Measurements from ENCODE around the gene SPDYE2B. TPM values are rescaled to one million over a fixed set of nuclear protein-coding genes. Genes with fewer than 3 reads are reported as not detected.
A peak's percentile ranks its signal among the peaks of the same experiment; 100 is the strongest.
"Not testable (repeated sequence)": the region's sequence is repeated elsewhere in the genome, so short reads cannot be mapped to it uniquely, and the experiment has no call there.

SPDYE2B gene
- polyA plus RNA-seq, 4 donors = 1.3 TPM; not detected in 3

- not testable (repeated sequence) for DNase-seq; H3K36me3 ChIP-seq (ENCODE audit: control insufficient read depth in 3 of 3, insufficient read depth in 2 of 3, low read depth in 1 of 3, low read length in 3 of 3); H3K9me3 ChIP-seq (ENCODE audit: control insufficient read depth in 2 of 2, insufficient read depth in 1 of 2, low read depth in 1 of 2, low read length in 1 of 2); H3K27ac ChIP-seq (ENCODE audit: low read depth in 1 of 3, low read length in 2 of 3); H3K4me3 ChIP-seq (ENCODE audit: low read depth in 1 of 3, low read length in 3 of 3); H3K4me1 ChIP-seq (ENCODE audit: control insufficient read depth in 3 of 3, insufficient read depth in 2 of 3, low read depth in 1 of 3, low read length in 2 of 3); FAIRE-seq; H3K27me3 ChIP-seq (ENCODE audit: control insufficient read depth in 3 of 3, insufficient read depth in 3 of 3, low read length in 3 of 3)
- 90 to 100% (median 93%) methylated on average over 5 to 9 of the region's 14 CpGs for WGBS, 3 donors
Measured at GRCh38 chr7:102667523-102667922, 17.4 kb downstream of the SPDYE2B start.

GRCh38 chr7:102671166-102671955, 21.2 kb downstream of the SPDYE2B start, which contains the start of gene POLR2J2:
POLR2J2 (minus strand) TSS chr7:102671663; CDS start chr7:102671601, 62 bp downstream.
- WGBS, 3 donors = 0 to 2% (median 0%) methylated on average over 10 to 26 of the region's 63 CpGs
- not testable (repeated sequence) for H3K27me3 ChIP-seq (ENCODE audit: control insufficient read depth in 3 of 3, insufficient read depth in 3 of 3, low read length in 3 of 3); H3K9me3 ChIP-seq (ENCODE audit: control insufficient read depth in 2 of 2, insufficient read depth in 1 of 2, low read depth in 1 of 2, low read length in 1 of 2); H3K27ac ChIP-seq (ENCODE audit: low read depth in 1 of 3, low read length in 2 of 3); H3K36me3 ChIP-seq (ENCODE audit: control insufficient read depth in 3 of 3, insufficient read depth in 2 of 3, low read depth in 1 of 3, low read length in 3 of 3); FAIRE-seq; H3K4me1 ChIP-seq (ENCODE audit: control insufficient read depth in 3 of 3, insufficient read depth in 2 of 3, low read depth in 1 of 3, low read length in 2 of 3)
- H3K4me3 ChIP-seq (ENCODE audit: low read depth in 1 of 3, low read length in 3 of 3) = peak within 1 kb of the TSS in 2 of 3 donors; percentile 23 to 38
- peak; percentile 69 to 89 for DNase-seq

GRCh38 chr7:102671956-102672307, 21.8 kb downstream of the SPDYE2B start:
- H3K4me1 ChIP-seq (ENCODE audit: control insufficient read depth in 3 of 3, insufficient read depth in 2 of 3, low read depth in 1 of 3, low read length in 2 of 3); H3K27ac ChIP-seq (ENCODE audit: low read depth in 1 of 3, low read length in 2 of 3); H3K4me3 ChIP-seq (ENCODE audit: low read depth in 1 of 3, low read length in 3 of 3); H3K27me3 ChIP-seq (ENCODE audit: control insufficient read depth in 3 of 3, insufficient read depth in 3 of 3, low read length in 3 of 3); FAIRE-seq; H3K9me3 ChIP-seq (ENCODE audit: control insufficient read depth in 2 of 2, insufficient read depth in 1 of 2, low read depth in 1 of 2, low read length in 1 of 2); DNase-seq; H3K36me3 ChIP-seq (ENCODE audit: control insufficient read depth in 3 of 3, insufficient read depth in 2 of 3, low read depth in 1 of 3, low read length in 3 of 3): not testable (repeated sequence)
- WGBS, 3 donors = no CpG with 5 or more reads among the region's 9 CpGs

- FAIRE-seq = not testable (repeated sequence)
Measured at GRCh38 chr7:102673447-102674067, 23.4 kb downstream of the SPDYE2B start.

GRCh38 chr7:102675545-102675944, 25.4 kb downstream of the SPDYE2B start:
- H3K36me3 ChIP-seq (ENCODE audit: control insufficient read depth in 3 of 3, insufficient read depth in 2 of 3, low read depth in 1 of 3, low read length in 3 of 3); H3K9me3 ChIP-seq (ENCODE audit: control insufficient read depth in 2 of 2, insufficient read depth in 1 of 2, low read depth in 1 of 2, low read length in 1 of 2); H3K27me3 ChIP-seq (ENCODE audit: control insufficient read depth in 3 of 3, insufficient read depth in 3 of 3, low read length in 3 of 3); FAIRE-seq; H3K4me3 ChIP-seq (ENCODE audit: low read depth in 1 of 3, low read length in 3 of 3); H3K4me1 ChIP-seq (ENCODE audit: control insufficient read depth in 3 of 3, insufficient read depth in 2 of 3, low read depth in 1 of 3, low read length in 2 of 3); H3K27ac ChIP-seq (ENCODE audit: low read depth in 1 of 3, low read length in 2 of 3); DNase-seq: not testable (repeated sequence)
- 63 to 85% (median 64%) methylated on average over 1 of the region's 2 CpGs for WGBS, 3 donors

More at GRCh38 chr7:102673447-102674067, 23.4 kb downstream of the SPDYE2B start:
- not testable (repeated sequence) for H3K4me1 ChIP-seq (ENCODE audit: control insufficient read depth in 3 of 3, insufficient read depth in 2 of 3, low read depth in 1 of 3, low read length in 2 of 3); DNase-seq; H3K36me3 ChIP-seq (ENCODE audit: control insufficient read depth in 3 of 3, insufficient read depth in 2 of 3, low read depth in 1 of 3, low read length in 3 of 3); H3K27me3 ChIP-seq (ENCODE audit: control insufficient read depth in 3 of 3, insufficient read depth in 3 of 3, low read length in 3 of 3); H3K27ac ChIP-seq (ENCODE audit: low read depth in 1 of 3, low read length in 2 of 3); H3K9me3 ChIP-seq (ENCODE audit: control insufficient read depth in 2 of 2, insufficient read depth in 1 of 2, low read depth in 1 of 2, low read length in 1 of 2); H3K4me3 ChIP-seq (ENCODE audit: low read depth in 1 of 3, low read length in 3 of 3)
- no CpG with 5 or more reads among the region's 9 CpGs for WGBS, 3 donors

- WGBS, 3 donors = no CpG with 5 or more reads among the region's 5 CpGs
- not testable (repeated sequence) for FAIRE-seq; H3K27me3 ChIP-seq (ENCODE audit: control insufficient read depth in 3 of 3, insufficient read depth in 3 of 3, low read length in 3 of 3); H3K4me1 ChIP-seq (ENCODE audit: control insufficient read depth in 3 of 3, insufficient read depth in 2 of 3, low read depth in 1 of 3, low read length in 2 of 3); H3K4me3 ChIP-seq (ENCODE audit: low read depth in 1 of 3, low read length in 3 of 3); H3K36me3 ChIP-seq (ENCODE audit: control insufficient read depth in 3 of 3, insufficient read depth in 2 of 3, low read depth in 1 of 3, low read length in 3 of 3); DNase-seq; H3K27ac ChIP-seq (ENCODE audit: low read depth in 1 of 3, low read length in 2 of 3); H3K9me3 ChIP-seq (ENCODE audit: control insufficient read depth in 2 of 2, insufficient read depth in 1 of 2, low read depth in 1 of 2, low read length in 1 of 2)
Measured at GRCh38 chr7:102680780-102681179, 30.7 kb downstream of the SPDYE2B start.

GRCh38 chr7:102682560-102682959, 32.4 kb downstream of the SPDYE2B start:
- not testable (repeated sequence) for H3K9me3 ChIP-seq (ENCODE audit: control insufficient read depth in 2 of 2, insufficient read depth in 1 of 2, low read depth in 1 of 2, low read length in 1 of 2); H3K27me3 ChIP-seq (ENCODE audit: control insufficient read depth in 3 of 3, insufficient read depth in 3 of 3, low read length in 3 of 3); H3K36me3 ChIP-seq (ENCODE audit: control insufficient read depth in 3 of 3, insufficient read depth in 2 of 3, low read depth in 1 of 3, low read length in 3 of 3); H3K27ac ChIP-seq (ENCODE audit: low read depth in 1 of 3, low read length in 2 of 3); FAIRE-seq; H3K4me1 ChIP-seq (ENCODE audit: control insufficient read depth in 3 of 3, insufficient read depth in 2 of 3, low read depth in 1 of 3, low read length in 2 of 3); DNase-seq; H3K4me3 ChIP-seq (ENCODE audit: low read depth in 1 of 3, low read length in 3 of 3)
- WGBS, 3 donors = no CpG with 5 or more reads among the region's 5 CpGs

GRCh38 chr7:102688299-102689036, 38.3 kb downstream of the SPDYE2B start:
- FAIRE-seq; H3K9me3 ChIP-seq (ENCODE audit: control insufficient read depth in 2 of 2, insufficient read depth in 1 of 2, low read depth in 1 of 2, low read length in 1 of 2); DNase-seq; H3K27me3 ChIP-seq (ENCODE audit: control insufficient read depth in 3 of 3, insufficient read depth in 3 of 3, low read length in 3 of 3); H3K36me3 ChIP-seq (ENCODE audit: control insufficient read depth in 3 of 3, insufficient read depth in 2 of 3, low read depth in 1 of 3, low read length in 3 of 3); H3K4me3 ChIP-seq (ENCODE audit: low read depth in 1 of 3, low read length in 3 of 3); H3K4me1 ChIP-seq (ENCODE audit: control insufficient read depth in 3 of 3, insufficient read depth in 2 of 3, low read depth in 1 of 3, low read length in 2 of 3); H3K27ac ChIP-seq (ENCODE audit: low read depth in 1 of 3, low read length in 2 of 3): not testable (repeated sequence)
- WGBS, 3 donors = no CpG with 5 or more reads among the region's 37 CpGs
